22Rv1 (cell line): ENCODE data around the gene NUAK1.

Experiments used
- CTCF ChIP-seq: fragments of 450-650 bp; IDR thresholded peaks from 2 replicates; pipeline ENCODE4 v1.5.1; 2017; ENCODE audit warnings: mild to moderate bottlenecking
- ZFX ChIP-seq: fragments of 450-650 bp; IDR thresholded peaks from 2 replicates; pipeline ENCODE4 v1.6.1; 2017; ENCODE audit warnings: antibody characterized with exemption, borderline replicate concordance

- TF ChIP-seq CTCF: no peak
- TF ChIP-seq ZFX: no peak
Measured at GRCh38 chr12:106037524-106038298, 101.0 kb downstream of the NUAK1 start.
